WTC11 (cell line): ENCODE results near the gene TNPO1.

ENCODE experiments used
- CREB1 ChIP-seq: sonication (generic); formaldehyde crosslinking; IDR thresholded peaks from 2 replicates; pipeline ENCODE4 v1.8.0; 2023; ENCODE audit warnings: mild to moderate bottlenecking, missing genetic modification reagents
- JUN ChIP-seq: sonication (generic); formaldehyde crosslinking; IDR thresholded peaks from 2 replicates; pipeline ENCODE4 v1.8.0; 2023; ENCODE audit warnings: mild to moderate bottlenecking, missing genetic modification reagents
- SMAD3 ChIP-seq: sonication (generic); formaldehyde crosslinking; IDR thresholded peaks from 2 replicates; pipeline ENCODE4 v1.8.0; 2022; ENCODE audit warnings: missing genetic modification reagents, mild to moderate bottlenecking, borderline replicate concordance
- SP1 ChIP-seq: sonication (generic); formaldehyde crosslinking; conservative IDR thresholded peaks from 2 replicates; pipeline ENCODE4 v1.8.1; 2022; ENCODE audit warnings: missing genetic modification reagents
- TP53 ChIP-seq: sonication (generic); formaldehyde crosslinking; IDR thresholded peaks from 2 replicates; pipeline ENCODE4 v1.8.1; 2023; ENCODE audit warnings: mild to moderate bottlenecking, missing genetic modification reagents
- ZBTB21 ChIP-seq: sonication (generic); formaldehyde crosslinking; IDR thresholded peaks from 2 replicates; pipeline ENCODE4 v1.8.1; 2023; ENCODE audit warnings: mild to moderate bottlenecking, missing genetic modification reagents, borderline replicate concordance
- TF ChIP-seq, protein P1 (sequence below): fragments of 200-600 bp; IDR thresholded peaks from 2 replicates; pipeline ENCODE4 v1.8.0; 2022; ENCODE audit warnings: antibody characterized with exemption
- TF ChIP-seq, protein P2 (sequence below): sonication (generic); formaldehyde crosslinking; conservative IDR thresholded peaks from 2 replicates; pipeline ENCODE4 v1.8.1; 2022; ENCODE audit warnings: mild to moderate bottlenecking, missing genetic modification reagents
- TF ChIP-seq, protein P3 (sequence below): sonication (generic); formaldehyde crosslinking; IDR thresholded peaks from 2 replicates; pipeline ENCODE4 v1.8.0; 2023; ENCODE audit warnings: mild to moderate bottlenecking, missing genetic modification reagents
- TF ChIP-seq, protein P4 (sequence below): sonication (generic); formaldehyde crosslinking; IDR thresholded peaks from 2 replicates; pipeline ENCODE4 v1.8.0; 2022; ENCODE audit warnings: missing genetic modification reagents
- TF ChIP-seq, protein P5 (sequence below): sonication (generic); formaldehyde crosslinking; IDR thresholded peaks from 2 replicates; pipeline ENCODE4 v1.8.1; 2022; ENCODE audit warnings: mild to moderate bottlenecking, moderate library complexity, missing genetic modification reagents

DNA sequence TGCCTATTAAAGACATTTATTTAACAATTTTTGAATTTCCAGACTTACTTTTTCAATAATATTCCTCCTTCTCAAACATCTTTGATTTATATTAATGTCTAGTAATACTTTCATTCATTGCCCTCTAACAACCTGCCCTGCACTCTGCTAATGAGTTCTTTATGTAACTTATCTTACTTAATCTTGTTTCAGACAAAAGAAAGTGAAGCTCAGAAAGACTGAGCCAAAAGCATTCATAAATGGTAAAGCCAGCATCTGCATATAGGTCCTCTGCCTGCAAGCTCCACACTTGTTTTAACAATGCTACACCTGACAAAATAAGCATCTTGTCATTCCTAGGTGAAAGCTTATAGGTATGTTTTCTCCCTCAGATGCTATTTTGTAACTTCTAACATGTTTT, 2.4 kb upstream of the TNPO1 start:
- no peak for TF ChIP-seq SMAD3 (CRISPR knock-in tag)
- TF ChIP-seq, protein P1, sequence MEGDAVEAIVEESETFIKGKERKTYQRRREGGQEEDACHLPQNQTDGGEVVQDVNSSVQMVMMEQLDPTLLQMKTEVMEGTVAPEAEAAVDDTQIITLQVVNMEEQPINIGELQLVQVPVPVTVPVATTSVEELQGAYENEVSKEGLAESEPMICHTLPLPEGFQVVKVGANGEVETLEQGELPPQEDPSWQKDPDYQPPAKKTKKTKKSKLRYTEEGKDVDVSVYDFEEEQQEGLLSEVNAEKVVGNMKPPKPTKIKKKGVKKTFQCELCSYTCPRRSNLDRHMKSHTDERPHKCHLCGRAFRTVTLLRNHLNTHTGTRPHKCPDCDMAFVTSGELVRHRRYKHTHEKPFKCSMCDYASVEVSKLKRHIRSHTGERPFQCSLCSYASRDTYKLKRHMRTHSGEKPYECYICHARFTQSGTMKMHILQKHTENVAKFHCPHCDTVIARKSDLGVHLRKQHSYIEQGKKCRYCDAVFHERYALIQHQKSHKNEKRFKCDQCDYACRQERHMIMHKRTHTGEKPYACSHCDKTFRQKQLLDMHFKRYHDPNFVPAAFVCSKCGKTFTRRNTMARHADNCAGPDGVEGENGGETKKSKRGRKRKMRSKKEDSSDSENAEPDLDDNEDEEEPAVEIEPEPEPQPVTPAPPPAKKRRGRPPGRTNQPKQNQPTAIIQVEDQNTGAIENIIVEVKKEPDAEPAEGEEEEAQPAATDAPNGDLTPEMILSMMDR: no peak
- TF ChIP-seq, protein P2, sequence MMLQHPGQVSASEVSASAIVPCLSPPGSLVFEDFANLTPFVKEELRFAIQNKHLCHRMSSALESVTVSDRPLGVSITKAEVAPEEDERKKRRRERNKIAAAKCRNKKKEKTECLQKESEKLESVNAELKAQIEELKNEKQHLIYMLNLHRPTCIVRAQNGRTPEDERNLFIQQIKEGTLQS (CRISPR knock-in tag): no peak
- TF ChIP-seq, protein P3, sequence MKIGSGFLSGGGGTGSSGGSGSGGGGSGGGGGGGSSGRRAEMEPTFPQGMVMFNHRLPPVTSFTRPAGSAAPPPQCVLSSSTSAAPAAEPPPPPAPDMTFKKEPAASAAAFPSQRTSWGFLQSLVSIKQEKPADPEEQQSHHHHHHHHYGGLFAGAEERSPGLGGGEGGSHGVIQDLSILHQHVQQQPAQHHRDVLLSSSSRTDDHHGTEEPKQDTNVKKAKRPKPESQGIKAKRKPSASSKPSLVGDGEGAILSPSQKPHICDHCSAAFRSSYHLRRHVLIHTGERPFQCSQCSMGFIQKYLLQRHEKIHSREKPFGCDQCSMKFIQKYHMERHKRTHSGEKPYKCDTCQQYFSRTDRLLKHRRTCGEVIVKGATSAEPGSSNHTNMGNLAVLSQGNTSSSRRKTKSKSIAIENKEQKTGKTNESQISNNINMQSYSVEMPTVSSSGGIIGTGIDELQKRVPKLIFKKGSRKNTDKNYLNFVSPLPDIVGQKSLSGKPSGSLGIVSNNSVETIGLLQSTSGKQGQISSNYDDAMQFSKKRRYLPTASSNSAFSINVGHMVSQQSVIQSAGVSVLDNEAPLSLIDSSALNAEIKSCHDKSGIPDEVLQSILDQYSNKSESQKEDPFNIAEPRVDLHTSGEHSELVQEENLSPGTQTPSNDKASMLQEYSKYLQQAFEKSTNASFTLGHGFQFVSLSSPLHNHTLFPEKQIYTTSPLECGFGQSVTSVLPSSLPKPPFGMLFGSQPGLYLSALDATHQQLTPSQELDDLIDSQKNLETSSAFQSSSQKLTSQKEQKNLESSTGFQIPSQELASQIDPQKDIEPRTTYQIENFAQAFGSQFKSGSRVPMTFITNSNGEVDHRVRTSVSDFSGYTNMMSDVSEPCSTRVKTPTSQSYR (CRISPR knock-in tag): no peak
- TF ChIP-seq, protein P4, sequence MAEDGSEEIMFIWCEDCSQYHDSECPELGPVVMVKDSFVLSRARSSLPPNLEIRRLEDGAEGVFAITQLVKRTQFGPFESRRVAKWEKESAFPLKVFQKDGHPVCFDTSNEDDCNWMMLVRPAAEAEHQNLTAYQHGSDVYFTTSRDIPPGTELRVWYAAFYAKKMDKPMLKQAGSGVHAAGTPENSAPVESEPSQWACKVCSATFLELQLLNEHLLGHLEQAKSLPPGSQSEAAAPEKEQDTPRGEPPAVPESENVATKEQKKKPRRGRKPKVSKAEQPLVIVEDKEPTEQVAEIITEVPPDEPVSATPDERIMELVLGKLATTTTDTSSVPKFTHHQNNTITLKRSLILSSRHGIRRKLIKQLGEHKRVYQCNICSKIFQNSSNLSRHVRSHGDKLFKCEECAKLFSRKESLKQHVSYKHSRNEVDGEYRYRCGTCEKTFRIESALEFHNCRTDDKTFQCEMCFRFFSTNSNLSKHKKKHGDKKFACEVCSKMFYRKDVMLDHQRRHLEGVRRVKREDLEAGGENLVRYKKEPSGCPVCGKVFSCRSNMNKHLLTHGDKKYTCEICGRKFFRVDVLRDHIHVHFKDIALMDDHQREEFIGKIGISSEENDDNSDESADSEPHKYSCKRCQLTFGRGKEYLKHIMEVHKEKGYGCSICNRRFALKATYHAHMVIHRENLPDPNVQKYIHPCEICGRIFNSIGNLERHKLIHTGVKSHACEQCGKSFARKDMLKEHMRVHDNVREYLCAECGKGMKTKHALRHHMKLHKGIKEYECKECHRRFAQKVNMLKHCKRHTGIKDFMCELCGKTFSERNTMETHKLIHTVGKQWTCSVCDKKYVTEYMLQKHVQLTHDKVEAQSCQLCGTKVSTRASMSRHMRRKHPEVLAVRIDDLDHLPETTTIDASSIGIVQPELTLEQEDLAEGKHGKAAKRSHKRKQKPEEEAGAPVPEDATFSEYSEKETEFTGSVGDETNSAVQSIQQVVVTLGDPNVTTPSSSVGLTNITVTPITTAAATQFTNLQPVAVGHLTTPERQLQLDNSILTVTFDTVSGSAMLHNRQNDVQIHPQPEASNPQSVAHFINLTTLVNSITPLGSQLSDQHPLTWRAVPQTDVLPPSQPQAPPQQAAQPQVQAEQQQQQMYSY: no peak
- TF ChIP-seq CREB1 (CRISPR knock-in tag): no peak
- TF ChIP-seq, protein P5, sequence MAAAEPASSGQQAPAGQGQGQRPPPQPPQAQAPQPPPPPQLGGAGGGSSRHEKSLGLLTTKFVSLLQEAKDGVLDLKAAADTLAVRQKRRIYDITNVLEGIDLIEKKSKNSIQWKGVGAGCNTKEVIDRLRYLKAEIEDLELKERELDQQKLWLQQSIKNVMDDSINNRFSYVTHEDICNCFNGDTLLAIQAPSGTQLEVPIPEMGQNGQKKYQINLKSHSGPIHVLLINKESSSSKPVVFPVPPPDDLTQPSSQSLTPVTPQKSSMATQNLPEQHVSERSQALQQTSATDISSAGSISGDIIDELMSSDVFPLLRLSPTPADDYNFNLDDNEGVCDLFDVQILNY (CRISPR knock-in tag): no peak
- no peak for TF ChIP-seq JUN (CRISPR knock-in tag)
- no peak for TF ChIP-seq TP53 (CRISPR knock-in tag)
- no peak for TF ChIP-seq SP1 (CRISPR knock-in tag)
- TF ChIP-seq ZBTB21 (CRISPR knock-in tag): no peak
